HEK293T (cell line): Measurements from ENCODE around the gene EGFR.

Source experiments
- BHLHE40 ChIP-seq: fragments of 450-650 bp; IDR thresholded peaks from 2 replicates; pipeline ENCODE4 v1.6.1; 2016; ENCODE audit warnings: mild to moderate bottlenecking, moderate library complexity, borderline replicate concordance
- ELF4 ChIP-seq: fragments of 450-650 bp; IDR thresholded peaks from 2 replicates; pipeline ENCODE4 v1.6.1; 2017; ENCODE audit warnings: antibody characterized with exemption
- FOXA1 ChIP-seq: fragments of 450-650 bp; IDR thresholded peaks from 2 replicates; pipeline ENCODE4 v1.6.1; 2016; ENCODE audit warnings: mild to moderate bottlenecking
- FOXK2 ChIP-seq: fragments of 450-650 bp; IDR thresholded peaks from 2 replicates; pipeline ENCODE4 v1.6.1; 2016; ENCODE audit warnings: mild to moderate bottlenecking
- FOXM1 ChIP-seq: fragments of 450-650 bp; IDR thresholded peaks from 2 replicates; pipeline ENCODE4 v1.6.1; 2017; ENCODE audit warnings: mild to moderate bottlenecking, borderline replicate concordance
- HDGF ChIP-seq: fragments of 450-650 bp; IDR thresholded peaks from 2 replicates; pipeline ENCODE4 v1.6.1; 2017; ENCODE audit warnings: antibody characterized with exemption, borderline replicate concordance
- L3MBTL2 ChIP-seq: fragments of 450-650 bp; conservative IDR thresholded peaks from 2 replicates; pipeline ENCODE4 v1.6.1; 2016; ENCODE audit warnings: mild to moderate bottlenecking
- SP1 ChIP-seq: fragments of 450-650 bp; IDR thresholded peaks from 2 replicates; pipeline ENCODE4 v1.6.1; 2017
- SUZ12 ChIP-seq: fragments of 450-650 bp; IDR thresholded peaks from 2 replicates; pipeline ENCODE4 v1.6.1; 2016; ENCODE audit warnings: mild to moderate bottlenecking
- TARDBP ChIP-seq: fragments of 450-650 bp; IDR thresholded peaks from 2 replicates; pipeline ENCODE4 v1.6.1; 2016
- ZNF384 ChIP-seq: fragments of 450-650 bp; IDR thresholded peaks from 2 replicates; pipeline ENCODE4 v1.6.1; 2016
- TF ChIP-seq, protein P1 (sequence below): fragments of 450-650 bp; IDR thresholded peaks from 2 replicates; pipeline ENCODE4 v1.6.1; 2016

- TF ChIP-seq SUZ12 (no peak), FOXK2 (no peak), BHLHE40 (no peak), FOXA1 (no peak), TARDBP (no peak), L3MBTL2 (no peak), HDGF (no peak), ELF4 (no peak), ZNF384 (no peak), SP1 (no peak), FOXM1 (no peak)
- TF ChIP-seq, protein P1, sequence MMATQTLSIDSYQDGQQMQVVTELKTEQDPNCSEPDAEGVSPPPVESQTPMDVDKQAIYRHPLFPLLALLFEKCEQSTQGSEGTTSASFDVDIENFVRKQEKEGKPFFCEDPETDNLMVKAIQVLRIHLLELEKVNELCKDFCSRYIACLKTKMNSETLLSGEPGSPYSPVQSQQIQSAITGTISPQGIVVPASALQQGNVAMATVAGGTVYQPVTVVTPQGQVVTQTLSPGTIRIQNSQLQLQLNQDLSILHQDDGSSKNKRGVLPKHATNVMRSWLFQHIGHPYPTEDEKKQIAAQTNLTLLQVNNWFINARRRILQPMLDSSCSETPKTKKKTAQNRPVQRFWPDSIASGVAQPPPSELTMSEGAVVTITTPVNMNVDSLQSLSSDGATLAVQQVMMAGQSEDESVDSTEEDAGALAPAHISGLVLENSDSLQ = no peak
These were observed 231.5 kb downstream of the EGFR start for GRCh38 chr7:55250313-55250712.
